Measurements from ENCODE around the gene RPS18. TPM values are rescaled to one million over a fixed set of nuclear protein-coding genes. Genes with fewer than 3 reads are reported as not detected.
"Not testable (repeated sequence)": the region's sequence is repeated elsewhere in the genome, so short reads cannot be mapped to it uniquely, and the experiment has no call there.

Gene RPS18
- total RNA-seq, 1 donor from 2014 or later, result 2,626 TPM

- peaks cover 57% of the 10 kb centered on the region for H3K4me1 Mint-ChIP-seq
These were observed 2.3 kb downstream of the RPS18 start for GRCh38 chr6:33273924-33274902.

GRCh38 chr6:33275795-33276580, 4.1 kb downstream of the RPS18 start:
- H3K36me3 Mint-ChIP-seq, result peaks cover 15% of the 10 kb centered on the region
- H3K9me3 Mint-ChIP-seq; H3K27me3 Mint-ChIP-seq (ENCODE audit: low read depth); DNase-seq (ENCODE audit: low spot score in 2 of 2, unreplicated experiment in 2 of 2): not testable (repeated sequence)
- H3K4me3 Mint-ChIP-seq, result peak overlapping the region; percentile 72
- peaks cover 52% of the 10 kb centered on the region for H3K4me1 Mint-ChIP-seq
- peak overlapping the region; percentile 92 for H3K27ac Mint-ChIP-seq

More at GRCh38 chr6:33273924-33274902, 2.3 kb downstream of the RPS18 start:
- Mint-ChIP-seq H3K4me3 (peak overlapping the region; percentile 98), H3K9me3 (no peaks in the 10 kb centered on the region), H3K27ac (peak overlapping the region; percentile 92), H3K36me3 (peaks cover 11% of the 10 kb centered on the region), H3K27me3 (ENCODE audit: low read depth) (no peaks in the 10 kb centered on the region)
- no peak for TF ChIP-seq CTCF (IDR thresholded peaks at IDR 0.05; ENCODE audit: unreplicated experiment)
- DNase-seq (ENCODE audit: low spot score in 2 of 2, unreplicated experiment in 2 of 2), result no peak

GRCh38 chr6:33276581-33276863, 4.6 kb downstream of the RPS18 start:
- H3K4me1 Mint-ChIP-seq, result peaks cover 49% of the 10 kb centered on the region

GRCh38 chr6:33276864-33277662, 5.2 kb downstream of the RPS18 start, which contains the start of gene B3GALT4:
TSS of gene B3GALT4 (plus strand) at chr6:33277123. CDS start at chr6:33277420, 297 bp downstream.
- H3K9me3 Mint-ChIP-seq, result no peaks in the 10 kb centered on the region
- peak; percentile 51 to 76 for DNase-seq (ENCODE audit: low spot score in 2 of 2, unreplicated experiment in 2 of 2)
- peak within 1 kb of the TSS; percentile 92 for H3K27ac Mint-ChIP-seq
- TF ChIP-seq CTCF (IDR thresholded peaks at IDR 0.05; ENCODE audit: unreplicated experiment), result peak; percentile 63
- H3K27me3 Mint-ChIP-seq (ENCODE audit: low read depth), result no peaks in the 10 kb centered on the region
- peaks cover 15% of the 10 kb centered on the region for H3K36me3 Mint-ChIP-seq
- peaks cover 48% of the 10 kb centered on the region for H3K4me1 Mint-ChIP-seq
- peak within 1 kb of the TSS; percentile 81 for H3K4me3 Mint-ChIP-seq

More at GRCh38 chr6:33276581-33276863, 4.6 kb downstream of the RPS18 start:
- Mint-ChIP-seq H3K27ac (peak overlapping the region; percentile 92), H3K36me3 (peaks cover 15% of the 10 kb centered on the region), H3K9me3 (no peaks in the 10 kb centered on the region), H3K27me3 (ENCODE audit: low read depth) (no peaks in the 10 kb centered on the region), H3K4me3 (peak overlapping the region; percentile 72)
- TF ChIP-seq CTCF (IDR thresholded peaks at IDR 0.05; ENCODE audit: unreplicated experiment), result no peak
- no peak for DNase-seq (ENCODE audit: low spot score in 2 of 2, unreplicated experiment in 2 of 2)

GRCh38 chr6:33277663-33278391, 6.0 kb downstream of the RPS18 start:
- no peak for TF ChIP-seq CTCF (IDR thresholded peaks at IDR 0.05; ENCODE audit: unreplicated experiment)
- no peak for DNase-seq (ENCODE audit: low spot score in 2 of 2, unreplicated experiment in 2 of 2)
- Mint-ChIP-seq H3K36me3 (peaks cover 15% of the 10 kb centered on the region), H3K27ac (peak overlapping the region; percentile 91), H3K9me3 (no peaks in the 10 kb centered on the region), H3K27me3 (ENCODE audit: low read depth) (no peaks in the 10 kb centered on the region), H3K4me1 (peaks cover 41% of the 10 kb centered on the region), H3K4me3 (peak overlapping the region; percentile 81)
